ENCODE data around the gene CLDN17.

DNA sequence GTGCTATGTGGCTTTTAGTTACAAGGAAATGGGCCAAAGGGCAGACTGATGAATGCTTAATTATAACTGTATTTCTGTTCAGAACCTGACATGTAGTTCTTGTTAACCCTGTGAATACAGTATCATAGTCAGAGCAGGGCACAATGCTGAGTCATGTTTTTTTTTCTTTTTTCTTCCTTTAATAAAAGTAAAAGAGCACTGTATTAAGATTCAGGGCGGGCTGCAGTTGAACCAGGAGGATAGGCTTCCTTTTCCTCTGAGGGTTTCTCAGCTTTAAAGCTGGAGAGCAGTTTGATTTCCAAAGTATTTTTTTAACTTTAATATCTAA is 40.6 kb upstream of the CLDN17 start:
- no peak for TF ChIP-seq EZH2 (IDR thresholded peaks at IDR 0.05; ENCODE audit: low read length, missing control alignments)
- TF ChIP-seq, protein P1, sequence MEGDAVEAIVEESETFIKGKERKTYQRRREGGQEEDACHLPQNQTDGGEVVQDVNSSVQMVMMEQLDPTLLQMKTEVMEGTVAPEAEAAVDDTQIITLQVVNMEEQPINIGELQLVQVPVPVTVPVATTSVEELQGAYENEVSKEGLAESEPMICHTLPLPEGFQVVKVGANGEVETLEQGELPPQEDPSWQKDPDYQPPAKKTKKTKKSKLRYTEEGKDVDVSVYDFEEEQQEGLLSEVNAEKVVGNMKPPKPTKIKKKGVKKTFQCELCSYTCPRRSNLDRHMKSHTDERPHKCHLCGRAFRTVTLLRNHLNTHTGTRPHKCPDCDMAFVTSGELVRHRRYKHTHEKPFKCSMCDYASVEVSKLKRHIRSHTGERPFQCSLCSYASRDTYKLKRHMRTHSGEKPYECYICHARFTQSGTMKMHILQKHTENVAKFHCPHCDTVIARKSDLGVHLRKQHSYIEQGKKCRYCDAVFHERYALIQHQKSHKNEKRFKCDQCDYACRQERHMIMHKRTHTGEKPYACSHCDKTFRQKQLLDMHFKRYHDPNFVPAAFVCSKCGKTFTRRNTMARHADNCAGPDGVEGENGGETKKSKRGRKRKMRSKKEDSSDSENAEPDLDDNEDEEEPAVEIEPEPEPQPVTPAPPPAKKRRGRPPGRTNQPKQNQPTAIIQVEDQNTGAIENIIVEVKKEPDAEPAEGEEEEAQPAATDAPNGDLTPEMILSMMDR (conservative IDR thresholded peaks at IDR 0.05 in 1 of 2, IDR thresholded peaks at IDR 0.05 in 1 of 2; ENCODE audit: low read depth in 1 of 2, low read length in 2 of 2) = no peak

All from fibroblast of lung (primary cell).